Activated CD8-positive, alpha-beta memory T cell treated with anti-CD3 and anti-CD28 coated beads for 24 hours (primary cell): ENCODE results near the gene PCED1B.
A peak's percentile ranks its signal among the peaks of the same experiment; 100 is the strongest.
"Not testable (repeated sequence)": the region's sequence is repeated elsewhere in the genome, so short reads cannot be mapped to it uniquely, and the experiment has no call there.

Experiments used
- DNase-seq: peaks from one replicate; pipeline ENCODE4 v3.0.0-alpha.2; 2020

Gene PCED1B

DNA sequence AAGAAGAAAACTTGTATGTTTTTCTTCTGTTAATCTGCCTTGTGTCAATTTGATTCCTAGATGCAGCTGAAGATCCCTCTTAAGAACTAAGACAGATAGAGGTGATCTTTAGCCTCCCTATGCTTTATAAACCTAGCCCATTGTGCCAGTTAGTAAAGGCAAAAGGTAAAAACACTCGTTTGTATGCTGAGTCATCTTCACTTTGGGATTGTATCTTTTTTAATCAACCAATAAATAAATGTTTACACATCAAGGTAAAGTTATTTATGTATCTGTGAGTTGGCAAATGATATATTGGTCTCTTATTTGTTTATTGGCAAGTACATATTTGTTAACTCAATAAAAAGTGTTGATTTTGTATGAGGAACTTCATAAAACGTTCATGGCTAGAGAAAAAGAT, 166.2 kb downstream of the PCED1B start:
- DNase-seq: no peak

DNA sequence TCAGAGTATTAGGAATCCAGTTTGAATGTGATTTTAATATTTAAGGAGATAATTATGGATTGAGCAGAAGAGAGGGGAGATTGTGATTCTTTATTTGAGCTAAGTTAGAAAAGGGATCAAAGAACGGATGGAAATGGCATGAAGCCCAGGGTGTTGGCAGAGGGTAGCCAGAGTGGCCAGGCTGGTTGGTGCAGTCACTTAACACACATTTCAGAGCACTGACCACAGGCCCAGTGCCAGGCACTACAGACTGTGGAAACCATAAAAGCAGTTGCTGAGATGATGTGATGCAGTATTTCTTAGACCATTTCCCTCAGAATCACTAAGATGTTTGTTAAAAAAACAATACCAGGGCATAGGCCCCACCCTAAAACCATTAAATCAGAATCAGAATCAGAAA, 168.0 kb downstream of the PCED1B start:
- DNase-seq: no peak

DNA sequence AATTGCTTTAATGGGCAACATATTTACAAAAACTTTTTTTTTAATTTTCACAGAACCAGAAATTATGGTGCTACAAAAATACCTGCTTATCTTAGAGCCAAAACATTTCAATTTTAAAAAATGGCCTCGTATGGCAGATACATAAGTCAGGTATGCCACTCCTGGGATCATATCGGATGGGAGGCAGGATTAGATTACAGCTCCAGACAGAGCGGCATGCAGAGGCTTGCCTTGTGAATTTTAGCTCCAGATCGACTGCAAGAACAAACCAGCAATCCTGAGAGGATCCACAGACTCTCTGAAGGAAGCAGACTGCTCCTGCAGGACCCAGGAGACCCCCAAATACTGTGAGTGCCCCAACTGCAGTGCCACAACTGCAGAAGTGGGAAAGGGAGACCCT, 169.7 kb downstream of the PCED1B start:
- DNase-seq: no peak

DNA sequence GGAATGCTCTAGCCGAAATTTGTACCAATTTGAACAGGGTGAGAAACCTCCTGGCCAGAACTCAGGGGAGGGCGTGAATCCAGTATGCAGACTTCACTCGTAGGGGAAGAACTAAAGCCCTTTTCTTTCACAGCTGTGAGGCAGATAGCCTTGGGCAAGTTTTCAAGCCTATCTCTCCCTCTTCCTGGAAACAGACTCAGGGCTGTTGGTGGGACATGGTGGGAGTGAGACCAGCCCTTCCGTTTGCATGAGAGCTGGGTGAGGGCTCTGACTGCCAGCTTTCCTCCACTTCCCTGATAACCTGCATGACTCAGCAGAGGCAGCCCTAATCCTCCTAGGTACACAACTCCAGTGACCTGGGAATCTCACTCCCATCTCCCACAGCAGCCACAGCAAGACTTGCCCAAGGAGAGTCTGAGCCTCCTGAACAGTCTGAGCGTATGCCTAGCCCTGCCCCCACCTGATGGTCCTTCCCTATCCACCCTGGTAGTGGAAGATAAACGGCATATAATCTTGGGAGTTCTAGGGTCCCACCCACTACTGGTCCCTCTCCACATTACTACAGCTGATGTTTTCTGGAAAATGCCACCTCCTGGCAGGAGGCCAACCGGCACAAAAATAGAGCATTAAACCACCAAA, 170.4 kb downstream of the PCED1B start:
- no peak for DNase-seq

DNA sequence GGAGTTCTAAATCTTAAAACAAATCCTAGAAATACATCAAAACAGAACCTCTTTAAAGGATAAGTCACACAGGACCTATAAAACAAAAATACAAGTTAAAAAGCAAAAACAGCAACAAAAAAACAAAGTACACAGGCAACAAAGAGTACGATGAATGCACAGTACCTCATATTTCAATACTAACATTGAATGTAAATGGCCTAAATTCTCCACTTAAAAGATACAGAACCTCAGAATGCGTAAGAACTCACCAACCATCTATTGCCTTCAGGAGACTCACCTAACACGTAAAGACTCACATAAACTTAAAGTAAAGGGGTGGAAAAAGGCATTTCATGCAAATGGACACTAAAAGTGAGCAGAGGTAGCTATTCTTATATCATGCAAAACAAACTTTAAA, 172.5 kb downstream of the PCED1B start:
- no peak for DNase-seq

DNA sequence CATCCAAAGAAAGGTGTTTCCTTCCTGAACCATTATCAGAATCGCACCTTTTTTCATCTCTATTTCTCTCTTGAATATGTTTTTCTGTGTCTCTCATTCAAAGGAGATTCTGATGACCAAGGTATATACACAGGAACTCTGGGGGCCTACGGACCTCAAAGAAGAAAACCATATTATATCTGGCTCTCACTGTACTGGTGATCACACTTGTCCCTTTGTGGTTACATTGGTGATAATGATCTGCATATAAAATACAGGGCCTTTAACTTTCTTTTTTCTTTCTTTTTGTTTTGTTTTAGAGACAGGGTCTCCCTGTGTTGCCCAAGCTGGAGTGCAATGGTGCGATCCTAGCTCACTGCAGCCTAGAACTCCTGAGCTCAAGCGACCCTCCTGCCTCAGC, 185.5 kb downstream of the PCED1B start:
- no peak for DNase-seq

DNA sequence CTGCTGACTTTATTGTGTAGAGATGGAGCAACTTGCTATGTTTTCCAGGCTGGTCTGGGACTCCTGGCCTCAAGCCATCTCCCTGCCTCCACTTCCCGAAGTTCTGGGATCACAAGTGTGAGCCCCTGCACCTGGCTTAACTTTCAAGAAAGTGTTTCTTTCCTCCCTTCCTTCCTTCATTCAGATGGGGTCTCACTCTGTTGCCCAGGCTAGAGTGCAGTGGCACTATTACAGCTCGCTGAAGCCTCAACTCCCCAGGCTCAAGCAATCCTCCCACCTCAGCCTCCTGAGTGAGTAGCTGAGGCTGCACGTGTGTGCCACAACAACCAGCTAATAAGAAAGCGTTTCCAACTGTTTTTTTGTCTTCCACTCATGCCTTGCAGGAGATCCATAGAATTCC, 186.0 kb downstream of the PCED1B start:
- DNase-seq: no peak

DNA sequence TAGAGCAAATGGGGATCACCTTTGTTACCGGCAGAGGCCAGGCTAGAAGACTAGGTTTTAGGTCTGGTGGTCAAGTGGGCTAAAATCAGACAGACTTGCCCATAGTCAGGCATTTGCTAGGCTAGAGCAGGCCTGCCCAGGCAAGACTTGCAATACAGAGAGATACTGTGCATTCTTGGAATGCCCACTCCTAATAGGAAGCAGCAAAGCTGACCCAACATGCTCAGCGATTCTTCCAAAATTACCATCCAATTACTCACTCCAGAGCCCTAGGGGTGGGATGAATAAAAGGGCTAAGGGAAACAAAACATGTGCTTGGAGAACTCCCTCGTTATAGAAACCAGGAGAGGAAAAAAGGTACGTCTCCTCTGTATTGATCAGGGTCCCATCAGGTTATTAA, 188.2 kb downstream of the PCED1B start:
- DNase-seq: no peak

DNA sequence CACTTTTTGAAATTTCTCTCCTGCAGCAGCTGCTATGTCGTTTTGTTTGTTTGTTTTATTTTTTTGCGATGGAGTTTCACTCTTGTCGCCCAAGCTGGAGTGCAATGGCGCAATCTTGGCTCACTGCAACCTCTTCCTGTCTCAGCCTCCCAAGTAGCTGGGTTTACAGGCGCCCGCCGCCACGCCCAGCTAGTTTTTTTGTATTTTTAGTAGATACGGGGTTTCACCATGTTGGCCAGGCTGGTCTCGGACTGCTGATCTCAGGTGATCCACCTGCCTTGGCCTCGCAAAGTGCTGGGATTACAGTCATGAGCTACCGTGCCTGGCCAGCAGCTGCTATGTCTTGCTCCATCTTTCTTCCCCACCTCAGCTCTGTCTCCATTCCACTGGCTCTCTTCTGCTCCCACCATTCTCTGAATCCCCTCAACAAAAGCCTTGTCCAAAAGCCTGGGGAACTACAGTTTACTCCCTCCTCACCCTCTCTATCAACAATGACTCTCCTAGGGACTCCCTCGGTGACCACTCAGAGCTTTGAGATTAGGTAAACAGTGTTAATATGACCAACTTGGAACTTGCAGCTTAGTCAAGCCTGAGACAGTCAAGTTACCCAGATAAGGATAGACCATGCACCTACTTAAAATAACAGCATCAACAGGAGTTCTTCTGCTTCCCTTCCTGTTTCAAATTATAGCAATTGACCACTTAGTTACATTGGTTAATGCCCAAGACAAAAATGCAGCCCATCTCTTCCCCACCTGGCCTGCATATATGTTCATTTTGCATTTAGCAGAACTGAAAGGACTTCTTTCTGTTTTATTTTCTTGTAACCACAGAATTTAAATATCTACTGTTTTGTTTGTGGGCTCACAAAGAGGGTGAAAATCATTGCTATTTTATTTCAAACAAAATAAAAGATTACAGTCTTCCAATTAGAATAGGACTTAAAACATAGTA, 189.4 kb downstream of the PCED1B start:
- no peak for DNase-seq

DNA sequence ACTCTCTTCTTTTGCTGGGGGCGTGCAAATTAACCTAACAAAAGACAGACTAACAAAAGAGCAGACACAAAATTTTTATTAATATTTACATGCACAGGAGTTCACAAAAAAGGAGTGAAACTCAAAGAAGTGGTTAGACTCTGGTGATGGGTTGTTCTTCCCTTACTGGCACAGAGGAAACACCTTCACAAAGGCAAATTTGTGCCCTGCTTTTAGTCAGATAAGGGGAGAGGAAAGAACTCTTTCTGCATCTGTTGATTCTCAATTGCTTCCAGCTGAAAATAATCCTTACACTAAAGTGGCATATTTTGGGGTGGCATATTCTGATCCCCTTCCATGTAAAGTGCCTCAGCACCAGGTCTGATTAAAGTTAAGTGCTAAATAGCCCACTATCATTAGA, 190.5 kb downstream of the PCED1B start:
- DNase-seq: no peak

DNA sequence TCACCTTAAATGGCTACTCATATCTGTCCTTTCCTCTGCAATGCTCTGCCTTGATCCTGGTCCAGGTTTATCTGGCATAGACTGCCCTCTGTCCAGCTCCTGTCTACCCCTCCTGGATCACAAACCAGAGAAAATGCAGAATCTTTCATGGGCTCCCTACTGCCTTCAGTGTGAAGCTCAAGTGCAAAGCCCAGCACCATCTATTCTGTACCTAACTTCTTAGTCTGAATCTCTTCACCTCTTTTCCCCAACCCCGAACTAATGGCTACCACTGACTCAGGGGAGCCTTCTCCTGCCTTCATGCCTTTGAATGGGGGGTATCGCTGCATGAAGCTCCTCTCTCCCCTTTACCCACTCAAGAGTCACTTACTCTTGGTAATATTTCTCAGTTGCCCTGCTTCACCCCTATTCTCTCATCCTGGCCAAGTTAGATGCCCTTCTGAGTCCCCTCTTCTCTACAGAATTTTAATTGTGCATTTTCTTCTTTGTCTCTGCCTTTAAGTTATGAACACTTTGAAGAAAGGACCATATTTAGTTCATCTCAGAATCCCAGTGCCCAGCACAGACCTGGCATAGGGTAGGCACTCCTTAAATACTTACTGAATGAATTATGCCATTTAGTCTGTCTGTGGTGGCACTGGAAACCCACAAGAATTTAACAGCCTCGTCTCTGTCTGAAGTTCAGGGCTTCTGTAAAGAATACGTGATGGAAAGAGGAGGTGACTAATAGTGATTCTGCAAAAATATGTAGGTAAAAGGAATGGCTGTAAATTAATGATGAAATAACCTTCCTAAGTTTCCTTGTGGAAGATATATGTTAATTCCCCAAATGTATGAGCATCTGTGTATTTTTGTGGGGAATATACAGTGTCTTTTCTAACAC, 191.6 kb downstream of the PCED1B start:
- no peak for DNase-seq

DNA sequence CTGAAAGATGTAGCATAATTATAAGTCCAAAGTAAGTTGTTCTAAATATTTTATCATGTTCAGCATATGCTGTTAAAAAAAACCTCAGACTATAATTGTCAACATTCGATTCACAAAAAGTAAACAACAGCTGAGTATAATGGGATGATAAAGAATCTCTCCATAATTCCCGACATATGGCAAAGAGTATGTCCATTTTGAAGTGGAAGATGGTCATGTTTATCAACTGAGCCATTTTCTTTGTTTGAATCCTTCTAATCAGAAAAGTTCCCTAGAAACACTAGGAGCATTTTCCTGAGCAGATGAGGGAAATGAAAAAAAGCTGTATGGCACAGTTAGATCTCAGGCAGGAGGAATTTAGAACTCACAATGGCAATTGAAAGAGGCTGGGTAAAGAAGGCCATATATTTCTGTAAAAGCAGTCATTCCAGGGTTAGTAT, 192.4 kb downstream of the PCED1B start:
- DNase-seq: no peak

DNA sequence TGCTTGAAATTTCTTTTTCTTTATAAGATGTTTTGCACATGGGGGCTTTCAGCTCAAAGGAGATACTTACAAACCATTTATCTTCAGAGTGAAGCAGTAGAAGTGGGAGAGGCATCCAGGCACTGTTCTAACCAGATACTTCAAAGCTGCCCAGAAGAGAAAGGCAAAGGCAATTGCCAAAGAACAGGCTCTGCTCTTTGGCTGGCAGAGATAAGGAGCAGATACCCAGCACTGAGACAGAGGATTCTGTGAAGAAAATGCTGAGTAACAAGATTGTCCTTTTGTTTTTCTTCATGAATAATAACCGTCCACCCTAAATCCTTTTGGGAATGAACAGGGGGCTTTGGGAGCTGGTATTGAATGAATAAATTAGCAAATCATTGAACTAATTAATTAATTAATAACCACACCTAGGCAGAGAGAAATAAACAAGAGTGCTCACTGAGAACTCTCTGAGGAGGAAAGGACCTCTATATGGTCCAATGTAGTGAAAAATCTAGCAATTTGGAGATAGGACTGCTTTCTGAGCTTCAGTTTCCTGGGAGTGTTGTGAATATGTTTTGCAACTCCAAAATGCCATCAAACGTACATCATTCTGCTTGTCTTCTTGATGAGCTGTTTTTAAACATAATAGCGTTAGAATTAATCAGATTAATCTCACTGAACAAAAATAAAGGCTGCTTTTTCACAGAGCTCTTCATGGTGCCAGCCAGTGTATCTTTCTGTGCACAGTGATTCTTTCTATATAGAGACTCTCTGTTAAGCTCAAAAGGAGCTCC, 193.2 kb downstream of the PCED1B start:
- DNase-seq: no peak

DNA sequence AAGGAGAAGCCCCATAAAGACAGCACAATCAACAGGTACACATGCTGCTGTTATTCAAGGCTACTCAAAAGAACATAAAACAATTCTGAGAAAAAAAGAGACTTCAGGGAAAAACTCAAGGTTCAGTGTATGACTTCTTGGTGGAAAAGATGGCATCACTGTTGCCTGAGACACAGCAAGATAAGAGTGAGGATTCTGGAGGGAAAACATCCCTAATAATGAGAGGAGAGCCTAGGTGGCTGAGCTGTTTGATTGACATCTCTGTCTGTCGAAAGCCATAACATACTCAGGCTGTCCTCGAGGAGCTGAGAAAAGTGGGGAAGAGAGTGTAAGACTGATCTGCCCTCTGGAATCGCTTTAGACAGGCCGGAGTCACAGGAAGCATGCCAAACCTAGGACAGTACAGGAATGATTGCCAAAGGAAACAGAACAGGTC, 193.8 kb downstream of the PCED1B start:
- DNase-seq: no peak

DNA sequence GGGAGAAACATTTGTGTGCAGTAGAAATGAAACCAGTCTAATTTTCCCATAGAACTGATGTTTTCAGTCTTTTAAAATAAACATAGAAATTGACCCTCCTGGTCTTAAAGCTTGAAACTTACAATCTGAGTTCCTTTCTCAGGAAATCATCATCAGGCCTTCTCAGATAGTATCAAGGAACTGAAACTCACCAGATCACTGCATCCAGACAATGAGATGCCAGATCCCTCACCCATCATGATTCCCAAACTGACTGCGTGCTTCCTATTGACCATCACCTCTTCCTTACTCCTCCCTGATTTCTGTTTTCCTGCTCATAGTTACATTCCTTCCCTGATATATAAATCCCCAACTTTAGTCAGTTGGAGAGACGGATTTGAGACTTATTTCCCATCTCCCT, 195.3 kb downstream of the PCED1B start:
- no peak for DNase-seq

DNA sequence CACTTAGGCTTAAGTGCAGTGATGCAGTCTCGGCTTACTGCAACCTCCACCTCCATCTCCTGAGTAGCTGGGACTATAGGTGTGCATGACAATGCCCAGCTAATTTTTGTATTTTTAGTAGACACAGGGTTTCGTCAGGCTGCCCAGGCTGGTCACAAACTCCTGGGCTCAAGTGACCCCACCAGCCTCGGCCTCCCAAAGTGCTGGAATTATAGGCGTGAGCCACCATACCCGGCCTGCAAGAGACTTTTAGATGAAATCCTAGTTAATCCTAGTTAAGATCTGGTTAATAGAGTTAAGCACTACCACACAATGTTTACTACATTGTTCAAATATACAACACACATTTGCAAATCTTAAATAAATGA, 196.8 kb downstream of the PCED1B start:
- no peak for DNase-seq

DNA sequence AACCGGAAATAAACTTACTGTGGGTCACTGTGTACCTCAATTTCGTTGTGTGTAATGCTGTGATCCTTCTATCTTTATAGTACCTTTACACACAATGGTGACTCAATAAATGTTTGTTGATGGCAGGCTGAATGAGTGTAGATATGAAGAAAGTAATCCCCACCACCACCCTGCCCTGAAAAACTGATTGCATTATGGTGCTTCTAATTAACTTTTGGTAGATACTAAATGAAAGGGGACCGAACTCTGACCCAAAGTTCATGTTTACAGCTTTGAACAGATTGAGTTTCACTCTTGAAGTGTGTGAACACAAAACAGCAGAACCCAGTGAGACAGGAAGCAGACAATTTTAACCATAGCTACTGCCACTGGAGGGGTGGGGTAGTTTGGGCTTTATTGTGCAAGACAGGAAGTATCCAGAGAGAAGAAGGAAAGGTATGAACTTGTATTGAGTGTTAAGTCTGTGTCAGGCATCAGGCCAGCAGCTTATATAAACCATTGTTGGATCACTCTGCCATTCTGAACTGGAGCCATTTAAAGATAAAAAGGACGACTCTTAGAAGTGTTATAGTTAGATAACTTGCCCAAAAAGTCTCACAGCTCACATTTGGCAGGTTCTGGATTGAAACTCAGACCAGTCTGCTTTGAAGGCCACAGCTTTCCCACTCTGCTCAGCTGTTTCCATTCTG, 197.3 kb downstream of the PCED1B start:
- no peak for DNase-seq

DNA sequence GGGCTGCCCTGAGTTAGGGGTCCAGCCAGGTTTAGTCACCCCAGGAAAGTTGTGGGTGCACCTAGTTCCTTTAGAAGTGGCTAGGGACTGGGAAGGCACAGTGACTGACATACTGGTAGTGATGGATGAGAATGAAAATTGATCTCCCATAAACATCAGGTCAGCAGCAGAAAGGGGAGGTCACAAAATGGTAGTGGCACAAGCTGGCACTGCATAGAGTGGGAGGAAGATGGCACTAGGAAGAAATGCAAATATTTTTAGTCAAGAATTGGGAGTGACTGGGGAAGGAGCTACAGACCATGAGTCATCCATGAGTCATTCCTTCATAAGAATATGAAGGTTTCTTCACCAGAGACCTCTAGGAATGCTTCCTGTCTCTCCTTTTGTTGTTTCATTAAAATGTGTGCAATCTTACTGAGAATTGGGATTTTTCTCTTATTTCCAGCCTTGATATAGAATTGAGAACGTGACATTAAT, 198.6 kb downstream of the PCED1B start:
- peak; percentile 70 for DNase-seq

DNA sequence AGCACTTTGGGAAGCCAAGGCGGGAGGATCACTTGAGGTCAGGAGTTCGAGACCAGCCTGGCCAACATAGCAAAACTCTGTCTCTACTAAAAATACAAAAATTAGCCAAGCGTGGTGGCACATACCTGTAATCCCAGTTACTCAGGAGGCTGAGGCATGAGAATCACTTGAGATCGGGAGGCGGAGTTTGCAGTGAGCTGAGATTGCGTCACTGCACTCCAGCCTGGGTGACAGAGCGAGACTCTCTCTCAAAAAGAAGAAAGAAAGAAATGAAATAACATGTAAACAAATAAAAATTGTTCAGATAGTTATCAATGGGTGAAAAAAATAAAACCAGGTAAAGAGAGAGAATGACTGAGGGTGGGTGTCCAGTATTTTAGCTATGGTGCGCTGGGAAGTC, 200.3 kb downstream of the PCED1B start:
- DNase-seq: not testable (repeated sequence)

DNA sequence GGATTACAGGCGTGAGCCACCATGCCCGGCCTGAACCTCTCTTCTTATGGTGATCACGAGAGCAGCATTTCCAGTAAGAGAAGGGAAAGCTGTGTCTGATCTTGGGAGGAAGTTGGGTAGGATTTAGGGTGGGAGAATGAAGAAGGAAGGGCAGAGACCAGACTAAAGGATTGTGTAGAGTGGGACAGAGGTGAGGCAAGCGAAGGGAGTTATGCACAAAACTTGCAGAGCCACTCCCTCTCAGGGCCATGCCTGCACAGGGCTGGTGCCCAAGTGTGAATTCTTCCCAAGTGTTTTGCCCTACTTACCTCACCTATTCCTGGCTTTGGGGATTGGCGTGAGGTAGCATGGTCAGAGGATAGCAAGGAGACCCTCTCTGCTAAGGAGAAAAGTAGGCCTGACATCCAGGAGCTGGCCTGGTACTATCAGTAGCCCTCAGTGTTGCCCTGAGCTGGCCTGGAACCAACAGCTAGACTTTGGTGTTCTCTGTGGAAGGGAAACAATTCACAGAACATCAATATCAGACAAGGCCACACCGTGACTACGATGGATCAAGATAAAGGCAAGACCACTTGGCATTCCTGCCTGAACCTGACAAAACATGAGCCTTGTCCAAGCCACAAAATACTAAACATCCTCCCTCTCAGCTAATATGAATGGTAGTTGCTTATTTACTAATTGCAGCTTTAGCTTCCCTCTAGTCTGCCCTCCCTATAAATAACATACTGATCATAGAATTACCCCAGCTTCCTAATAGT, 201.3 kb downstream of the PCED1B start:
- no peak for DNase-seq

DNA sequence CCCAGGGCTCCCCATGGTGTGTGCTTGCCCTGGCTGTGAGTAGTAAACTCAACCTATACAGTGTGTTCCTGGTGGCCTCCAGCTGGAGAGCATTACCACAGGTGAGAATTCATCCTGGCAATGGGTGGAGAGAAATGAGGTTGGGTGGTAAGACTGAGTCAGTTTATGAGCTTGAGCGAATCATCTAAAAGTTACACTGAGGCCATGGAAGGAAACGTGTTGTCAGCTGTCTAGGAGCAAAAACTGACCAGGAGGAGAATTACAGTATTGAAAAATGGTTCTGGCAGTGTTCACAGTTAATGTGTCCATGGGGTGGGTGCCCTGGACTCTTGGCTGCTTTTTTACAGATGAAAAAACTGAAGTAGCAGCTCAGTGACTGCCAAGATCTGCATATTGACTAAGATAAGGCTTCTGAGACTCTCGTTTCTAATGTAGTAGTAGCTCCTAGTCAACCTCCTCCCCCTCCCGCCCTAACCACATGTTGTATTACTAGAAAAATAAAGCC, 202.3 kb downstream of the PCED1B start:
- DNase-seq: no peak
